HG02852 (cell line): Measurements from ENCODE around the gene KRT3.

Experiments used
- ATAC-seq: cut with Tn5 transposase; IDR thresholded peaks from one replicate; pipeline ENCODE4 v1.9.1; 2021; ENCODE audit warnings: mild to moderate bottlenecking, moderate library complexity; ENCODE audit not compliant: unreplicated experiment

KRT3 gene

DNA sequence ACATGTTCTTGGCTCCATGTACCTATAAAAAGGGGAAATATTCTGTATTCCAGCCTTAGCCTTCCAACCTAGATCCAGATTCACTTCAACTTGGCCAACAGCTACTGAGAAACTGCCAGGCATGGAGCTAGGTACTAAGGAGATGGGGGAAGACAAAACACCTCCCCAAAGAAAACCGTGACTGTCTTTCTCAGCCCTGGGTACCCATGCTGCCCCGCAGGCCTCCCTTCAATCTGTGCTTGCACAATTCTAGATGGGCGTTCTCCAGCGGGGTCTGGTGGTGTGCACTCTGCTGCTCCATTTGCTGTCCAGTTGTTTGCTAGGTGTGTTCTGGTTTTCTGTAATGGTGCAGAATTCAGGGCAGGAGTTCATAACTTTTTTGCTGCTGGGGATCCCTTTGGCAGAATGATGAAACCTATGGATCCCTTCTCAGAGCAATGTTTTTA, 18.8 kb upstream of the KRT3 start:
- ATAC-seq: no peak

- ATAC-seq: no peak
Measured at GRCh38 chr12:52813885-52814709, 18.2 kb upstream of the KRT3 start, which contains the start of gene KRT4. Gene KRT4, minus strand, starts transcription at chr12:52814116. Its CDS starts 58 bp downstream, at chr12:52814058.

DNA sequence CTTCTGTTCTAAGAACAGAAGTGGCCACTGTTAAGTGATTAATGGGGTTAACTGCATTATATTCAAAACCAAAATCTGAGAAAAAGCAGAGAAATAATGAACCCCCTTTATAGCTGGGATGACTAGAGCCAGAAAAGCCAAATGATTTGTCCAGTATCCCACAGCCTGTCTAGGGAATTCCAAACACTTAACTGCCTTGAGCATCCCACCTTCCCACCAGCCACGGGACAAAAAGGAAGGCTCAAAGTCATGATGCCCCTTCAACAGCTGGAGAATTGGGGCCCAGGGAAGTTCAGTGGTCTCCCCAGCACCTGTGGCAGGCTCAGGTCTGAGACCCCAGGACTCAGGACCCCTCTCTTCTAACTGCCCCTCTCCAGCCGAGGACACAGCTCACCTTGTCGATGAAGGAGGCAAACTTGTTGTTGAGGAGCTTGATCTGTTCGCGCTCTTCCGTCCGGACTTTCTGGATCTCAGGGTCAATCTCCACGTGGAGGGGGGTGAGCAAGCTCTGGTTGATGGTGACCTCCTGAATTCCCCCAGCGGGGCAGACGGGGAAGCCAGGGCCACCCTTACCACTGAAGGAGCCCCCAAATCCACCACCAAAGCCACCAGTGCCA, 17.4 kb upstream of the KRT3 start:
- no peak for ATAC-seq

DNA sequence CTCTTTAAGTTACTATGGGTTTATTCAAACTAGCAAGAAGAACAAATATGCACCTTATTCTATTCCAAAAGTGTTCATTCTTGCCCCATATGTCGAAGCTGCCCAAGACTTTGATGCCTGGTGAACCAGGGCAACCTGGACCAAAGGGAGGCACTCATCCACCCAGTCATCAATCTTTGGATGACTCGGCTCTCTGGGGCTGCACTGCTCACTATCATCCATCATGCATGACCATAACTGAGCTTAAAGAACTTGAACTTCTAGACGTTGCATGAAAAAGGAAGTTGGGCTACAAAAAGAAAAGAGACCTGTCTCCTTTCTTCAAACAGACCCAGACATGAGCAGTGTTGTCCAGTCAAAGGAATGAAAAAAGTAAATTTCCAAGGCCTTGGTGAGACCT, 16.8 kb upstream of the KRT3 start:
- ATAC-seq: no peak

- ATAC-seq: no peak
Measured at GRCh38 chr12:52812073-52812400, 16.1 kb upstream of the KRT3 start.

DNA sequence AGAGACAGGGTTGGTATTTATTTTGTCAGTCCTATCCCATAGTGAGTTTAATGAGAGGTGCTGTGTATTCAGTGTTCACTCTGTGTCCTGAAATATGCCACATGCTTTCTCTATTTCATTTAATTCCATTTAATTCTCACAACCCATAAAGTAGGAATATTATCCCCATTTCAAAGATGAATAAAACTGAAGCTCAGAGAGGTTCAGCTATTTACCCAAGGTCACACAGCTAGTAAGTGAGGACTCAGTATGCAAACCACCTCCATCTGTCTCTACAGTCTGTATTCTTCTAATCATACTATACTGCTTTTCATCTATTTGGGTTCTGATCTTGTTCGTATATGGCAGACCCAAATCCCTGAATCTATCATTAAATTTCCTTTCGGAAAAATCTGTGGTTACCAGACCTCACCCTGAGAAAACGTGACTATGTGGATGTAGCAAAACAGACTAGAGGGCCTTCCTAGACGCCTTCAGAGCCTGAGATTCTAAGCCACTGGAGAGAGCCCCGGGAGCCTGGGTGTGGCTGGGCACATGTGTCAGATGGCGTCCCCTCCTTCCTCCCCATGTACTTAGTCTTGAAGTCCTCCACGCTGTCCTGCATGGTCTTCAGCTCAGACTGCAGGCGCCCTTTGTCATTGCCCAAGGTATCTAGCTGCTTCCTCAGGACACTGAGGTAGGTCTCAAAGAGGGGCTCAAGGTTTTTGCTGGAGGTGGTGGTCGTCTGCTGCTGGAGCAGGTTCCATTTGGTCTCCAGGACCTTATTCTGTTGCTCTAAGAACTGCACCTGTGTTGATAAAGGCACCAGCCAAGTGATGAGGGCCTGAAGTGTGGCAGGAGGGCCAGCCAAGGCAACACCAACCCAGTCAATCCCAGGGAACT, 15.5 kb upstream of the KRT3 start:
- no peak for ATAC-seq

- ATAC-seq: no peak
Measured at GRCh38 chr12:52810554-52810953, 14.6 kb upstream of the KRT3 start.

GRCh38 chr12:52809166-52809565, 13.2 kb upstream of the KRT3 start:
- no peak for ATAC-seq

DNA sequence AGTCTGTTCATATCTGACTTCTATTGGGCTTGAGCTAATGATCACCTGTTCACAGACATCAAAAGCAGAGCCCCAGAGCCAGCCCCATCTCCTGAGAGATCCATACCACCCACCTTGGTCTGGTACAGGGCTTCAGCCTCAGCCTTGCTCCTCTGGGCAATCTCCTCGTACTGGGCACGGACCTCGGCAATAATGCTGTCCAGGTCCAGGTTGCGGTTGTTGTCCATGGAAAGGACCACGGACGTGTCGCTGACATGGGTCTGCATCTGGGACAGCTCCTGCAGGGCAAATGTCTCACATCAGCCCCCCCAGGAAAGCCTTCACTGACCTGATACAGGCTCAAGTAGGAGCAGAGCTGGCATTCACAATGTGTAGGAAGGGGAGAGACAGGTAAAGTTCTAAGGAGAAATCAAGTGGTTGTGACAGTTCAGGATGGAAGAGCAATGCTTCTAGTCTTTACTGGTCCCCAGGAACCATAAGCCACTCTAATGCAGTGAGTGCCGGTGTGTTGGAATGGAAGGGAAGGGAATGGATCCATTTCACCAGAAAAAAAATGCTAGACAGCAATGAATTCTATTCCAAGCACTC, 12.8 kb upstream of the KRT3 start:
- ATAC-seq: no peak

- ATAC-seq: no peak
Measured at GRCh38 chr12:52807544-52808470, 11.9 kb upstream of the KRT3 start.

DNA sequence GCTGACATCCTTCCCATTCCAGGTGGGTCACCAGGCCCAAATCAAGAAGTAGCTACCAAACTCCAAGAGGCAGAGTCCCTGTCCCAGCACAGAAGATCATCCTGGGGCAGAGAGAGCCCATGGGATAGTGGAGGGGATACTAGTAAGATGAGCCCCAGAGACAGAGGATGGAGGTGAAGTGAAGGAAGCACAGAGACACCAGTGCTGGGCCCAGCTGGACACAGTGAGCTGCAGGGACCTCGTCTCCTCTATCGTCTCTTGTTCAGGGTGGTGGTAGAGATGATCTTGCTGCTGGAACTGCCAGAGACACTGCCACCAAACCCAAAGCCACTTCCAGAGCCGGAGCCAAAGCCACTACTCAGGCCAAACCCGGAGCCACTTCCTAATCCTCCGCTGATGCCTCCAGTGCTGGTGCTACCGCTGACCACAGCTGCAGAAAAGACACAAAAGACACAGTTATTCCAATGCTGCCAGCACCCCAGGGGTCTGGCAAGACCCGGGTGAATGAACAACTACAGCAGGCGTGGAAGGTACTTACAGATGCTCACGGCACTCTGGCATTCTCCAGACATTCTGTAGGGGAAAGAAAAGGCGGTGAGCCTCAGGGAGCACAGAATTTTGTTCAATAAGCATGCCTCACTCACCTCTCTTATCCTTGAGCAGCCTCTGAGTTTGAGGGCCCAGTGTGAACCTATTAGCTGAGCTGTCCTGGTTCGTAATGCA, 11.1 kb upstream of the KRT3 start:
- ATAC-seq: no peak

- ATAC-seq: no peak
Measured at GRCh38 chr12:52806169-52806811, 10.4 kb upstream of the KRT3 start.

DNA sequence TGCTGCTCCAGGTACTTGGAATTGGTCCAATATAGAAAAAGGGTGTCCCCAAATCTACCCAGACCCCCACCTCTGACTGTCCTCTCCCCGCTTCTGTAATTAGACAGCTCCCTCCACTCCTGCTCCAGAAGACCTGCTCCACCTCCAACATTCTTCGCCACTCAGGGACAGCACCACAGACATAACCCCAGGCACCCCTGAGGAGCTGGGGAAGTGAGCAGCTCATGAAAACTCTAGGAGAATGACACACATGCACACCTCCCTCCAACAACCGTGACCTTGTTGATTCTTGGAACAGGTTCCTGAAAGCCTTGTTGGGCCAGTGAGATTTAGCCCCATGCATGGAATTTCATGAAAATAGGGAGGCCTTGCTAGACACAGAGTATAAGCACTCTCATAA, 9.8 kb upstream of the KRT3 start:
- ATAC-seq: no peak

DNA sequence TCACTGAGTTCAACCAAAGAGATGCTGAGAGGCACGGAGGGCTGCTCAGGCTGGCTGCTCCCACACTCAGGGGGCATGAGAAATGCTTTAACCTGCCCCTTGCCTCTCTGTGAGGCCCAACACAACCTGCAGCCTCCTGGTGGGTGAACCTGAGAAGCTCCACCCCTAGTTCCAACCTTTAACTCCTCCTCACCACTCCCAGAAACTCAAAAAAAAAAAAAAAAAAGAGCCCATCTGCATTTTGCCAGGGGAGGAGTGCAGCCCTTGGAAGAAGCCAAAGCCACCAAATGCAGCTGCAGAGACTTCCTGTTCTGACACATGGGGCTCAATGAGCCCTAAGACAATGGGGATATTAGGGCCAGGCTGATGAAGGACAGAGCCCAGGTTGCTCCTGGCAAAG, 9.1 kb upstream of the KRT3 start:
- ATAC-seq: no peak

DNA sequence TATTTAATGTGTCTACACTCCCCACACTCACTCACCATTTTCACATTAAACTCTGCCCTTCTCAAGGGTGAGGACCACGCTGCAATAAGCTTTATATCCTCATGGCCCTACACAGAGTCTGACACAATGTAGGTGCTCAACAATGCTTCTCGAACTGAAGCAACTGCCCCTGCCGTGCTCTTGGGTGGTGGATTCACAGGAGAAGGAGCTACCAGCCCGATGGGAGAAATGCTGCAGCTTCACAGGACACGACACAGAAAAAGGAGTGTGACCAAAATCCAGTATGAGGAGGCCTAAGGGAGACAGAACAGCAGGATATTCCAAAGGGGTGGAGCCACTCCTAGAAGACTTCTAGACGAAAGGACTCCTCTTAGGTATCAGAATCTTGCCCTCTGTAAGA, 6.5 kb upstream of the KRT3 start:
- ATAC-seq: no peak

DNA sequence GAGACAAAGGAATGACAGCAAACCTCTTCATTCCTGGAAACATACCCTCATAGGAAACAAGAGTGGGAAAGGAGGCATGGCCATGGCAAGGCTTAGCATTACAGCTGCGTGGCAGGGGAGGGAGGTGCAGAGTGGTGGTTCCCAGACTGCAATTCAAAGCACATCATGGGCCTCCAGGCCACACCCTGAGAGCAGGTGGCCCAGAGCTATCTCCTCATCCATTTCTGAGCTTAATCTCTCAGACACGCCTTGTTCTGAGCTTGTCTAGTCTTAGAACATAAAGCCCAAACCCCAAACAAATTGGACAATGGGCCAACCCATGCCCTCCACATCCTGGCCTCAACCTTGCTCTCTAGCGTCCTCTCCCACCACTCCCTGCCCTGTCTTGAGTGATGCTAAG, 5.9 kb upstream of the KRT3 start:
- ATAC-seq: no peak

GRCh38 chr12:52800259-52800917, 4.5 kb upstream of the KRT3 start:
- ATAC-seq: no peak

- no peak for ATAC-seq
Measured at GRCh38 chr12:52799505-52800211, 3.7 kb upstream of the KRT3 start.
